ENCODE results near the gene UNC13D. TPM values are rescaled to one million over a fixed set of nuclear protein-coding genes. Genes with fewer than 3 reads are reported as not detected.
A peak's percentile ranks its signal among the peaks of the same experiment; 100 is the strongest.

The UNC13D gene
- total RNA-seq, 1 experiment from 2014 or later = 20.2 TPM

DNA sequence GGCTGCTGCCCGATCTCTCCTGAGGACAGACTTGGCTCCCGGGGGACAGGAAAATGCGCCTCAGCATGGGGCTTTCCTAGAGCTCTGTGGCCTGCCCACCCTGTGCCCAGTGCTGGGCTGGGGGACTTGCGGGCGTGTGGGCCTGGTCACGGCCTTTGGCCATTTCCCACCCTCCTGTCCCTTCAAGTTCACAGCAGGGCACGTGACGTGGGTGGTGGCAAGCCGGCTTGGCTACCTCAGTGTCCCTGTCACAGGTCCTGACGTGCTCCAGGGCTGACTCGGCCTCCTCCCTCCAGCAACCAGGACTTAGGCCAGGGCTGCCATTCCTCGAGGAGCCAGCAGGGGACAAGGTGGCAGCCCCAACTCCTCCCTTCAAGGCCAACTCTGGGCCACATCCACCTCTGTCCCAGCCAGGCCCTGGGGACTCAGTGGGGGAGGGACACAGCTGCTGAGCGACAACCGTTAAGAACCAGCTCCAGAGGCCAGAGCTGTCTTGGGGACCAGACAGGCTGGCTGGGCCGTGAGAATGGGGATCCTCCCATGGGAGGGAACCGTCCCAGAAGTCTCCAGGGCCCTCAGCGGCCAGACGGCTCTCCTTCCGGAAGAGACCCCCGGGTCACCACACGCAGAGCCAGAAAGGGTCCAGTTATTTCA lies 981 bp upstream of the UNC13D start:
- Histone ChIP-seq H3K4me3 (replicated peaks in 1 of 2; ENCODE audit: low read depth in 1 of 2, low read length in 2 of 2) (peak overlapping the region; percentile 46 to 57), H3K4me2 (ENCODE audit: low read length) (peak overlapping the region; percentile 99), H3K9me3 (ENCODE audit: control insufficient read depth in 1 of 2, insufficient read depth in 1 of 2, low read depth in 1 of 2, low read length in 2 of 2) (no peaks in the 10 kb centered on the region), H3K4me1 (ENCODE audit: control insufficient read depth in 1 of 2, insufficient read depth in 2 of 2, low read length in 2 of 2) (peaks cover 33 to 63% of the 10 kb centered on the region in 2 experiments), H3K9ac (ENCODE audit: low read length) (peak overlapping the region; percentile 86), H3K27ac (ENCODE audit: low read depth, low read length) (peak overlapping the region; percentile 88), H3K9me2 (ENCODE audit: insufficient read depth) (no peaks in the 10 kb centered on the region), H2AFZ (ENCODE audit: low read depth, low read length, poor library complexity, severe bottlenecking) (no peak overlapping the region), H4K20me1 (ENCODE audit: insufficient read depth) (no peaks in the 10 kb centered on the region), H3K36me3 (ENCODE audit: control insufficient read depth in 1 of 2, insufficient read depth in 2 of 2, low read length in 2 of 2) (peaks cover 19 to 21% of the 10 kb centered on the region in 2 experiments; a peak in 3 of 4 replicates), H3K27me3 (ENCODE audit: insufficient read depth, low read length) (no peaks in the 10 kb centered on the region), H3K79me2 (ENCODE audit: insufficient read depth, low read length) (no peaks in the 10 kb centered on the region)
- RAD21 ChIA-PET (ENCODE audit: low non-redundant PET in 1 of 2, low total read pairs in 2 of 2, uncharacterized antibody in 2 of 2, unreplicated experiment in 2 of 2) = interaction anchor here (1.1 to 1.4 kb wide), 2 partner anchors 9 to 69 kb away, joined by 3 to 4 read pairs; no protein-coding TSS in a partner anchor
- no TSS peak for BruUV-seq (replicated peaks)
- TF ChIP-seq EZH2 (IDR thresholded peaks at IDR 0.05) (no peak), ZFX (IDR thresholded peaks at IDR 0.05) (peak; percentile 62; the same call in 1 of the 2 replicates), ZBTB33 (IDR thresholded peaks at IDR 0.05; ENCODE audit: extremely low read depth, insufficient replicate concordance, low read length) (no peak), POLR2AphosphoS5 (IDR thresholded peaks at IDR 0.05; ENCODE audit: low read depth, low read length) (peak; percentile 23), YY1 (IDR thresholded peaks at IDR 0.05; ENCODE audit: extremely low read depth, insufficient replicate concordance, low read depth, low read length) (peak; percentile 72), CTCF (IDR thresholded peaks at IDR 0.05 in 2 of 3, conservative IDR thresholded peaks at IDR 0.05 in 1 of 3; ENCODE audit: borderline replicate concordance in 1 of 3, insufficient read depth in 1 of 3, low read depth in 2 of 3, low read length in 2 of 3) (peak in 2 of 3 experiments; percentile 96 to 98; a peak in 5 of 6 replicates)
- TF ChIP-seq, protein P1, sequence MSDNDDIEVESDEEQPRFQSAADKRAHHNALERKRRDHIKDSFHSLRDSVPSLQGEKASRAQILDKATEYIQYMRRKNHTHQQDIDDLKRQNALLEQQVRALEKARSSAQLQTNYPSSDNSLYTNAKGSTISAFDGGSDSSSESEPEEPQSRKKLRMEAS (IDR thresholded peaks at IDR 0.05) = peak; percentile 47; the same call in 1 of the 2 replicates
- intact Hi-C loops (cut with micrococcal nuclease) = loop anchor here (1.0 to 2.0 kb wide), 2 partner anchors 10 to 60 kb away; partner anchors contain the start of genes UNK and WBP2
- CTCF ChIA-PET = interaction anchor here (0.9 to 3.3 kb wide), 17 partner anchors 10 to 212 kb away, joined by 3 to 46 read pairs (median 5); partner anchors contain the start of gene WBP2
- DNase-seq (ENCODE audit: low read depth, low spot score) = peak; percentile 96
- POLR2A ChIA-PET = interaction anchor here (0.7 to 3.3 kb wide), 13 partner anchors 10 to 72 kb away, joined by 3 to 42 read pairs (median 5); partner anchors contain the start of genes TRIM47, UNK and WBP2
- peak; percentile 86 for ATAC-seq
